Stimulated activated CD8-positive, alpha-beta memory T cell treated with anti-CD3 and anti-CD28 coated beads, Interleukin-2, amount 100 ng/mL, for 1 hour (primary cell): Measurements from ENCODE around the gene PLEKHA7.

Experiments
- DNase-seq, 2 donors: peaks; one replicate each; pipeline ENCODE4 v3.0.0-alpha.2; 2020; ENCODE audit warnings: low read depth in 2 of 2

The PLEKHA7 gene

GRCh38 chr11:16807306-16807705 lies 206.9 kb downstream of the PLEKHA7 start:
- DNase-seq, result no peak

DNA sequence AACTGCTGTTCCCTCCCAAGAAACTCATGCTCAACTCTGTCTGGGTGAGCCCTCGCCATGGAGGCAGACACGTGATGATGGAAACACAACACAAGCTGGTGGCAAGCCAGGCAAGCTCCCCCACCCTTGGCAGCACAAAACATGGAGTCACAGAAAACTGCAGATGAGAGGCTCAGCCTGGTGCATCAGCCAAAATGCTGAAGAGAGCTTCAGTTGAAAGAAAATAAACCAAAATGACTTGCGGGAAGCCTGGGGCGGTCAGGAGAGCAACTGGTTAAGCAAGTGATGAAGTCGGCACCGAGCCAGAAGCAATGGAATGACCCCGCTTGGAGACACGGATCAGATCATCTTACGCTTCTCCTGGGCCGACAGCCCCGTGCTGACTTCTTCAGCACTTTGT lies 207.4 kb downstream of the PLEKHA7 start:
- no peak for DNase-seq

DNA sequence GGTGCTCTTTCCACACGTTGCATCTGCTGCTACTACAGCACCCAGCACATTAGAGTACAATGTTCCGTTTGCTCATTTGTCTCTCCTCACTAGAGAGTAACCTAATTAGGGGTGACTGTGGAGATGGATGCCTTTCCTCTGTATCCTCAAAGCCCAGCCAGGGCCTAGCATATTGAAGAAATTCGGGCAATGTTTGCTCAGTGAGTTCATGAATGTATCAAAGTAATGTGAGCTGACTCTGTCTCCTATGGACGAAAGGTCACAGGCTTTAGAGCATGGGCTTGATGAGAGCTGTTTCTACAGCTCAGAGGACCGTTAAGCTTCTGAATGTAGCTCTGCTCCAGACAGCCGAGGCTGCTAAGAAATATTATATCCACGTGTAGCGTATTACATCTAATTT lies 208.3 kb downstream of the PLEKHA7 start:
- DNase-seq, result no peak

DNA sequence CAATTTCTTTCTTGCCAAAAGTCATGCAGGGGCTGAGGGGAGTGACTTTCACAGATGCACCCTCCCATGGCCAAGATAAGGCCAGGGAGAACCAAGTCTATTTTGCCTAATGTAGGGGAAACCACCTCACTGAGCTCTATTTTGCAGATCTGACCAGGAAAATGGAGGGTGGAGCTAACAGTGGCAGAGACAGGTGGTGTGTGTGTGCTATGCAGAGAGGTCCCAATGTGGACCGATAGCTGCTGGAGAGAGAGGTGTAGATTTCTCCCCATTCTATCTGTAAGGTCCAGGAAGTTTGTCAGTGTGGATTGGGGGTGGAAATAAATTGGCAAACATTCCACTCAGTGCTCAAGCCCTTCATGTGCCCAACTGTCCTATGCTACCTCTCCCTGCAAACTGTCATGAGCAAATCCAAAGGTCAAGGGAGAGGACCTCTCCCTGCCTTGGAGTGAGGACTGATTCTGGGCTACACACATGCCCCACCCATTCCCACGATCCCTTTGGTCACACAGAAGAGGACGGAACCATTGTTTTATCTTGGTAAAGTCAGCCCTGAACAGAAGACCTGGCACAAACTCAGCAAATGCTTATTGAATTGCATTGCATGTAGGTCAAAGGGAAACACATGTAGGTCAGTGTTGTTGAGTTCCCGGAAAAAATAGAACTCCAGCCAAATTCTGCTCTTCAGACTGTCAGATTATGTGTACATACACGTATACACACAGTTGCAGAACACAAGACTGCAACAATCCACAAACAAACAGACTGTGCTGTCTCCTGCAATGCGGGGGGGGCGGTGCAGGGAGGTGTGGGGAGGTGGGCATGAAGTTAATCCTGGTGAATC lies 209.9 kb downstream of the PLEKHA7 start:
- no peak for DNase-seq

DNA sequence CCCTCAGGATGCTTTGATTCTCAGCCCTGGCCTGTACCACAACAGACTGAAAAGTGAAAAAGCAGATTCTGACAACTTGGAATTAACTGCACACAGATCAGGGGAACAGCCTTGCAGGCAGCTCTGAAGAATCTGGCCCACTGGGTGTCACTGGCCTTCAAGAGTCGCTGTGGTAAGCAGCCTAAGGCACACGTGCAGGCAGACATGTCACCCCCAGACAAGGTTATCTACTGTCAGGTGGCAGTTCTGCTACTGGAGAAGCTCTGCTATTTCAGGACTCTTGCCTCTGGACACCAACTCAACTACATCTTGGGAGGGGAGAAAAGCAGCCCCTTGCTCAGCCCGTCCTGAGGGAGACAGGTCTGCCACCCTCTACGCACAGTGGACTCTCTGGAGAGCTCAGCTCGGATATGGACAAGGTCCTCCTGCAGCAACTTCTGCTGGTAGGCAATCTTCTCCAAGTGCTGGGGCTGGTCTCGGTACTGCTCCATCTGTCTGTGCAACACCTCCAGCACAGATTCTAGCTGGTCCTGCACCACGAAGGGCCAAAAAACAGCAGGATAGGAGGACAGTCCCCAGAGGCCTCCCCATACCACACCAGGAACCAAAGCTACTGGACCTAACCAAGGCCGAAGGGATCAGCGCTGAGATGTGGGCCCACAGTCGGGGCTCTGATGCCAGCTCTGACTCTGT lies 212.8 kb downstream of the PLEKHA7 start:
- DNase-seq, result no peak

GRCh38 chr11:16800382-16800781 lies 213.8 kb downstream of the PLEKHA7 start:
- DNase-seq, result no peak

- no peak for DNase-seq
Measured at GRCh38 chr11:16799890-16800289, 214.3 kb downstream of the PLEKHA7 start.

DNA sequence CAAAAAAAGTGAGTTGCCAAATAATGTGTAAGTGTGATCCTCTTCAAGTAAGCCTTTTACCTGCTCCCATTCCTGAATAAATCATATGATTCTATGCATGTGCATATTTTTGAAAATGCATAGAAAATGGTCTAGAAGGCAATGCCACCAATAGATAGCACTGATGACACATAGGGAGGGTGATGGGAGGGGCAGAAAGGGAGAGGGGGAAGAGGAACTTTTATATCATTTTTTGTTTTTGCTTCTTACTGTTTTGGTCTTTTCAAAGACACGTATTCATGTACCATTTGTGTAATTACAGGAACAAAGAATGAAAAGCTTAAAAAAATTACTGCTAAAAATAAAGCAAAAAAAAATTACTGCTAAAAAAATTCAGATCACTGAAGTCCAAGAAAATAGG lies 215.0 kb downstream of the PLEKHA7 start:
- DNase-seq, result no peak

DNA sequence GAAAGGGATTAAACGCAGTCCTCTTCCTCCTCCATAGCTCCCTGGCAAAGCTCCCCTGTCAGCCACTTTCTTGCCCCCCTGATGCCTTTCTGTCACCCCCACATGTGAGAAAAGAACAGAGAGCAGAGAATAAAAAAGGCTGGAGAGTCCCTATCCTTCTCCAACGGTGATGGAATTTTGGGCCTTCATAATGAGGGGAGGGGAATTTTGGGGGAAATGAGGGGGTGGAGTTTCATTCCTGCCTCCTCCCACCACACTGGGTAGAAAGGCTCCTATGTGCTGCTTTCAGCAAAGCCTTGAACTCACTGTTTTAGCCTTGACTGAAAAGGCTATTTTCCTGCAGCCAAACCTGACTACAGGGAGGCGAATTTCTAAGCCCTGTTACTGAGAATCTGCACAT lies 216.4 kb downstream of the PLEKHA7 start:
- no peak for DNase-seq

- DNase-seq, result no peak
Measured at GRCh38 chr11:16796311-16796710, 217.9 kb downstream of the PLEKHA7 start.

DNA sequence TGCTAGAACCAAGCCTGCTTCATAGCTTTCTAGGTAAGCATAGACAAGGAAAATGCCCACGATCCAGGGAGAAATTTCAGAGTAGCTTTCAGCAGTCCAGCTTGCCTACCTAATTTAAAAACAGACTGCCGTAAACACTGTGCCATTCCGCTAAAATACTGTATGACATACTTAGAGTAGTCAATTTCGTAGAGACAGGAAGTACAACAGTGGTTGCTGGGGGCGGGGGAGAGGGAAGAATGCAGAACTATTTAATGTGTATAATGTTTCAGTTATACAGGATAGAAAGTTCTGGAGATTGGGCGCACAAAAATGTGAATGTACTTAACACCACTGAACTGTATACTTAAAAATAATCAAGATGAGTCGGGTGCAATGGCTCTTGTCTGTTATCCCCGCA lies 219.1 kb downstream of the PLEKHA7 start:
- DNase-seq, result no peak

GRCh38 chr11:16794047-16794818 lies 220.0 kb downstream of the PLEKHA7 start:
- no peak for DNase-seq

DNA sequence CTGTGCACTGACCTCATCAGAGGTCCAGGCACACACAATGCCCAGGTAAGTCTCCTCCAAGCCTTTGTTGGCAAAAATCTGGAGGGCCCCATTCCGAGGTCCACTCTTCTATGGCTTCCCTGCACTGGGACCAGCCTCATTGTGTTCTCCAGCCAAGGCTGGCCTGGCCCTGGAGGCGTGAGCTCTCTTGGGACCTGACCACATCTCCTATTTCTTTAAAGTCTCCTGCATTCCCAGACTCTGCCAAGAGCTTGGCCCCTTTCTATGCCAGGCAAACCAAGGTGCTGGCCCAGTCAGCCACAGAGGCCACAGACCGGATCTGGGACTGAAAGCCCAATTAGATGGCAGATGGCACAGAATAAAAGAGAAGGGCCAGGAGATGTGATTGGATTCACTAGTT lies 220.7 kb downstream of the PLEKHA7 start:
- no peak for DNase-seq

- no peak for DNase-seq
Measured at GRCh38 chr11:16793009-16793408, 221.2 kb downstream of the PLEKHA7 start.

- no peak for DNase-seq
Measured at GRCh38 chr11:16792426-16792825, 221.8 kb downstream of the PLEKHA7 start.

DNA sequence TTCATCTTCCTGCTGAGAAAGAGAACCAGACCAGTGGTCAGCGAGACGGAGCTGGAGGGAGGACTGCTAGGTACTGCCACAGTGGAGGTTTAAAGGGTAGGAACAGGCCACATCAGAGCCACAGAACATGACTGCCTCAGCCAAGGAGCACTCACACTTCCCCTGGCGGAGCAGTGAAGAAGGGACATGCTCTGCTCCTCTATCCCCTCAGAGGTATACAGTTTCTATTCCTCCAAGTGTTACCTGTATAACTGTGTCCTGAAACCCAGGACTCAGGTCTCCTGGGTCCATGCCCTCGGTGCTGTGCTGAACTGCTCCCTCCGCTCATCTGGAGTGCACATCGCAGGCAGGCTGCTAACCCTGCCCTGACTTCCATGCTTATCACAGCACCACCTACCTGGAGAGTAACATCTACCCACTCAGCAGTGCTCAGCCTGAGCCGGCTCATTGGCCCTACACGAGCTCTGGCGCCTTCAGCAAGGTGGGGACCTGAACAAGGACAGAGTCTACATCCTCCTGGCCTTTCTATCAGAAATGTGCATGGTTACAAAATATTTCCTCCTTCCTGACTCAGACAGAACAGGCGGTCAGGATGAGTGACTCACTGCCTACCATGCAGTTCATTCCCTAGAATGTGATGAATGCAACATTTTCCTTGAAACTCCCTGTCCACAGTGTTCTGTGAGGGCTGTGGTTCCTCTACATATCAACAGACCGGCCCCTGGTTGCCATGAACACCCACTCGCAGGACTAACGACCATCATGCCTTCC lies 222.8 kb downstream of the PLEKHA7 start:
- DNase-seq, result no peak

DNA sequence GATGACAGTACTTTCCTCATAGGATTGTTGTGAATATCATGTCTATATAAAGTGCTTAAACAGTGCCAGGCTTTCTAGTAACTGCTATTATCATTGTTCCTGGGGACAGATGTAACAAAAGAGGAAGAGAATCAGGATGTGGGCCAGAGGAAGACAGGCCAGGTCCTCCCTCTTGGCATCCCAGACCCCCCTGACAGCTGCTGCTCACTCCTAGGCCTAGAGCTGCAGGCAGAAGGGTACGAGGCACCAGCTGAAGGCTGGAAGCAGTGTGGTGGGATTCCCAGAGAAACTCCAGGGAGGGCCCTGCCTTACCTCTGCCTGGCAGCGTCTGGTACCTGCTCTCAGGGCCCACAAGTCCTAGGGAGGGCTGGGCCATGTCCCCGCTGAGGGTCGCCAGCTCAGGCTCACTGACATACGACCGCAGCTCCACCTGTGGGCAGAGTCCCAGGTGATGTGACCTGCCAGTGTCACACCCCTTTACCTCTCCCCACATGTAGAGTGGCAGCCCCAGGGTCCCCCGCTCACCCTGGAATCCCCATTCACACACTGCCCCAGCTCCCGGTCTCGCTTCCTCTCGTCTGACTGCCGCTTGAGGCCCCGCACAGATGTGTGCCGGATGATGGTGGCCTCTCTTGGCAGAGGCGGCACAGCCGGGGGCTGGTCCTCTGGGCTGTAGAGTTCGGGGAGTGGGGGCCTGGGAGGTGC lies 223.6 kb downstream of the PLEKHA7 start:
- no peak for DNase-seq

- no peak for DNase-seq
Measured at GRCh38 chr11:16789560-16790485, 224.4 kb downstream of the PLEKHA7 start.

- no peak for DNase-seq
Measured at GRCh38 chr11:16789063-16789420, 225.2 kb downstream of the PLEKHA7 start.
